Heart left ventricle (tissue), 16 donors: ENCODE measurements around the gene ZC3H7A. TPM values are rescaled to one million over a fixed set of nuclear protein-coding genes. Genes with fewer than 3 reads are reported as not detected.
A peak's percentile ranks its signal among the peaks of the same experiment; 100 is the strongest.

ENCODE experiments used
- ATAC-seq, 4 donors: fragments of 200-7000 bp; cut with Tn5 transposase; one replicate each; pipeline ENCODE4 v1.9.1; 2020 to 2022; ENCODE audit warnings: moderate library complexity in 4 of 4, mild to moderate bottlenecking in 3 of 4, moderate number of reproducible peaks in 1 of 4
- DNase-seq, 5 donors: peaks; one replicate each; pipeline ENCODE4 v3.0.0-alpha.2; 2020
- H3K27ac ChIP-seq, 12 donors: fragments of 200-600 bp; sonication (generic) in 4 of 12; one replicate each; pipeline versions ENCODE4 v1.5.0 to v1.8.0; 2016 to 2022; ENCODE audit warnings: mild to moderate bottlenecking in 2 of 12
- H3K27me3 ChIP-seq, 9 donors: fragments of 200-600 bp; sonication (generic) in 2 of 9; one replicate each; pipeline versions ENCODE4 v1.5.1 to v1.8.0; 2016 to 2022; ENCODE audit warnings: mild to moderate bottlenecking in 3 of 9
- H3K36me3 ChIP-seq, 9 donors: fragments of 200-600 bp; sonication (generic) in 2 of 9; one replicate each; pipeline versions ENCODE4 v1.5.0 to v1.8.0; 2018 to 2022; ENCODE audit warnings: mild to moderate bottlenecking in 2 of 9
- H3K4me1 ChIP-seq, 12 donors: fragments of 200-600 bp; sonication (generic) in 4 of 12; one replicate each; pipeline versions ENCODE4 v1.5.0 to v1.8.0; 2016 to 2022; ENCODE audit warnings: mild to moderate bottlenecking in 3 of 12
- H3K4me3 ChIP-seq, 12 donors: fragments of 200-600 bp; sonication (generic) in 4 of 12; one replicate each; pipeline versions ENCODE4 v1.5.0 to v1.8.0; 2017 to 2022; ENCODE audit warnings: mild to moderate bottlenecking in 9 of 12, moderate library complexity in 4 of 12
- H3K9me3 ChIP-seq, 12 donors: fragments of 200-600 bp; sonication (generic) in 4 of 12; one replicate each; pipeline versions ENCODE4 v1.5.0 to v1.8.0; 2016 to 2022; ENCODE audit warnings: mild to moderate bottlenecking in 1 of 12
- CTCF ChIP-seq, 12 donors: fragments of 200-600 bp; sonication (generic) in 4 of 12; IDR thresholded peaks; one replicate each; pipeline versions ENCODE4 v1.5.0 to v1.8.0; 2018 to 2022; ENCODE audit warnings: antibody characterized with exemption in 12 of 12, mild to moderate bottlenecking in 5 of 12
- POLR2A ChIP-seq, 2 donors: fragments of 450-650 bp; IDR thresholded peaks; one replicate each; pipeline ENCODE4 v1.6.1; 2017; ENCODE audit warnings: antibody characterized with exemption in 2 of 2, mild to moderate bottlenecking in 2 of 2, moderate library complexity in 2 of 2
- WGBS, 4 donors: extraction: QIAGEN DNeasy Blood & Tissue Kit in 2 of 4; methylation state at CpG; one replicate each; pipeline versions ENCODE4 v1.1.5 to v1.1.7; 2013 to 2018; 5-methylcytosine and 5-hydroxymethylcytosine counted together
- intact Hi-C, 10 donors: fragments of 100-400 bp; cut with DNase I; formaldehyde crosslinking; loops; one replicate each; pipeline versions ENCODE4 v1.11.1 to v1.14.2; 2022
- polyA plus RNA-seq, 2 donors: library from polyadenylated mRNA; stranded (reverse); fragments of 200-250 nt; gene quantifications; one replicate each; pipeline ENCODE4 v1.2.3, GENCODE V29; 2013
- total RNA-seq, 9 donors: library from RNA; depleted of rRNA in 2 of 9; stranded (reverse); fragments of >200 nt in 2 of 9; fragmentation: NEBNext Ultra II Directional in 3 of 9; extraction: Animal tissue kit (Norgen Biotek cat#: 25700) in 3 of 9; gene quantifications; one replicate each; pipeline versions ENCODE4 v1.1.0 to v1.2.4, GENCODE V29; 2016 to 2023
- donor health status: ischemic (EF 13 %, LVEDD 7.1; RV severe dilation, severe dysfunction).
- donor health status: healthy with polysubstance abuse.
- donor health status: DM: no; HTN: yes; CAD: no.
- donor health status: DM: no; HTN: no; CAD: no.
- donor health status: ischemic (EF 25% LVEDD 6.9; RV normal size, moderate dysfunction).
- donor health status: ischemic (EF 25% LVEDD 5.7; RV mildly dilated, moderate dysfunction).
- donor health status: healthy.
- donor health status: DM: yes; HTN: yes; CAD: no.
- donor health status: ischemic (EF 35%, LVEDD 5.7; RV mildly dilated, moderate dysfunction).
- donor health status: nonischemic (EF 11% LVEDD 7.7; RV severe dilation, severe dysfunction).
- donor health status: DM: yes; HTN: yes; CAD: no.
- donor health status: PGD.
- donor health status: ischemic (EF 29% LVEDD 5.4; RV normal size, mild dysfunction).
- donor health status: nonischemic (EF 23%, LVEDD 6.1; RV moderate dilation, normal function).

Gene ZC3H7A
- total and polyA plus RNA-seq, 11 donors = 16.9 to 42.3 (median 27.9) TPM

GRCh38 chr16:11744075-11744470, 53.0 kb downstream of the ZC3H7A start:
- peaks cover 0 to 17% (median 9%) of the 10 kb centered on the region in 9 donors for H3K36me3 ChIP-seq
- no peaks in the 10 kb centered on the region for H3K27me3 ChIP-seq
- H3K4me1 ChIP-seq = peaks cover 5 to 36% (median 24%) of the 10 kb centered on the region in 12 donors
- no peaks in the 10 kb centered on the region for H3K9me3 ChIP-seq
- no peak for DNase-seq
- intact Hi-C loops = loop anchor here in 8 of 10 donors (5.0 to 10.0 kb wide), 5 partner anchors 38 to 111 kb away; partner anchors contain the start of genes ZC3H7A (in 6 of the 8) and RSL1D1 (in 1 of the 8)
- TF ChIP-seq POLR2A (IDR thresholded peaks at IDR 0.05) (no peak), CTCF (IDR thresholded peaks at IDR 0.05) (no peak)
- ATAC-seq = no peak
- H3K27ac ChIP-seq = peak overlapping the region in 4 of 12 donors; percentile 98 to 99 (median 98)
- 90 to 92% (median 92%) methylated on average over 5 of the region's 5 CpGs for WGBS, 4 donors
- no peak overlapping the region for H3K4me3 ChIP-seq

- WGBS, 4 donors = 55 to 58% (median 57%) methylated on average over 20 to 21 of the region's 21 CpGs
- no peaks in the 10 kb centered on the region for H3K9me3 ChIP-seq
- peak in 1 of 4 donors; percentile 0 for ATAC-seq
- H3K27ac ChIP-seq = peak overlapping the region; percentile 82 to 99 (median 98)
- peak overlapping the region; percentile 18 to 98 (median 94) for H3K4me3 ChIP-seq
- peaks cover 5 to 42% (median 26%) of the 10 kb centered on the region in 12 donors for H3K4me1 ChIP-seq
- intact Hi-C loops = loop anchor here in 8 of 10 donors (2.0 to 10.0 kb wide), 7 partner anchors 39 to 111 kb away; partner anchors contain the start of genes ZC3H7A (in 7 of the 8), RSL1D1 (in 1 of the 8) and SNN (in 1 of the 8)
- no peaks in the 10 kb centered on the region for H3K27me3 ChIP-seq
- TF ChIP-seq POLR2A (IDR thresholded peaks at IDR 0.05) (no peak), CTCF (IDR thresholded peaks at IDR 0.05) (no peak)
- H3K36me3 ChIP-seq = peaks cover 0 to 14% (median 4%) of the 10 kb centered on the region in 9 donors
- peak in 4 of 5 donors; percentile 31 to 60 (median 34) for DNase-seq
Measured at GRCh38 chr16:11743308-11744074, 53.6 kb downstream of the ZC3H7A start.

DNA sequence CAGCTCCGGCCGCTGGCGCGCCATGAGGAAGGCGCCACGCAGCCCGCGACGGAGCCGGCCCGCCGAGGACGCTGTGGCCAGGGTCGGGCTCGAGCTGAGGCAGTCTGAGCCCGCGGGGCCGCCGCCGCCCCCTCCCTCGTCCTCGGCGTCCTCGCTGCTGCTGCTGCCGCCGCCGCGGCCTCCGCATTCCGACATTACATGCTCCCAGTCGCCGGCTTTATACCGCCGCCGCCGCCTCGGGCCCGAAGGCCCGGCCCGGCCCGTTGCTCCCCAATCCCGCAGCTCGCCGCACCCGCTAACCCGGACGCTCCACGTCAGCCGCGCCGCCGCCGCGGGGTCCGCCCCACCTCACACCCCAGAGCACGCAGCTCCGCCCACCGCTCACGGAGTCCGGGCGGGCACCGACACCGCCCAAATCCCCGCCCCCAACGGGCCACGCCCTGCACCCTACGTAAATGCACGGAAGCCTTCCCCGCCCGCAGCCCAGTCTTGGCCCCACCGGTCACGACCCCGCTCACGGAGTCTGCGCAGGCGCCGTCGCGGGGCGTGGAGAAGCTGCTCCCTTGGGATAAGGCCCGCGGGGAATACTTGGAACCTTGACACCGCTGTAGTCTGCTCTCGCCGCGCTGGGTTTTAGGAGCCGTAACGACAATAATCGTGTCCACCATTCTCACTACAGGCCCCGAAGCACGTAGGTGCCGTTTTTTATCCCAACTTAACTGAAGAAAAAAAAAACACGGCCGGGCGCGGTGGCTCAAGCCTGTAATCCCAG, 54.3 kb downstream of the ZC3H7A start, which contains the start of gene TXNDC11:
TXNDC11 (minus strand) TSS at position 322 of the 772 bp plus-strand sequence; CDS start at position 195, 127 bp downstream.
- TF ChIP-seq POLR2A (IDR thresholded peaks at IDR 0.05) (peak; percentile 98 to 99), CTCF (IDR thresholded peaks at IDR 0.05) (no peak)
- 0 to 1% (median 0%) methylated on average over 43 to 96 of the region's 96 CpGs for WGBS, 4 donors
- DNase-seq (peak; percentile 99 to 100 (median 99)), ATAC-seq (peak; percentile 98 to 100 (median 98))
- Histone ChIP-seq H3K4me1 (peaks cover 5 to 49% (median 32%) of the 10 kb centered on the region in 12 donors), H3K27me3 (no peaks in the 10 kb centered on the region), H3K36me3 (peaks cover 0 to 9% (median 0%) of the 10 kb centered on the region in 9 donors), H3K27ac (peak within 1 kb of the TSS; percentile 93 to 99 (median 98)), H3K9me3 (no peaks in the 10 kb centered on the region), H3K4me3 (peak within 1 kb of the TSS; percentile 68 to 98 (median 94))
- intact Hi-C loops = loop anchor here in 8 of 10 donors (2.0 to 10.0 kb wide), 7 partner anchors 40 to 112 kb away; partner anchors contain the start of genes ZC3H7A (in 7 of the 8), RSL1D1 (in 1 of the 8) and SNN (in 1 of the 8)
